OCI-LY1 (cell line): ENCODE data around the gene CACNA2D4.

Experiments used
- H2AFZ ChIP-seq: fragments of 200-600 bp; sonication (generic), shearing (Covaris generic); 2 replicates; pipeline ENCODE4 v1.6.0; 2014; ENCODE audit warnings: antibody characterized with exemption, mild to moderate bottlenecking, low read length
- H3F3A ChIP-seq: fragments of 200-600 bp; sonication (generic), shearing (Covaris generic); 2 replicates; pipeline ENCODE4 v1.6.0; 2014; ENCODE audit warnings: mild to moderate bottlenecking, antibody characterized with exemption, low read length, moderate library complexity; ENCODE audit not compliant: insufficient read depth
- H3K27ac ChIP-seq: fragments of 200-600 bp; sonication (generic); 2 replicates; pipeline ENCODE4 v1.5.1; 2014; ENCODE audit warnings: low read length, mixed run types, mild to moderate bottlenecking, low read depth; ENCODE audit not compliant: poor library complexity, severe bottlenecking
- H3K27me3 ChIP-seq: fragments of 200-600 bp; sonication (generic); 2 replicates; pipeline ENCODE4 v1.6.0; 2014; ENCODE audit warnings: antibody characterized with exemption, mild to moderate bottlenecking, low read length, moderate library complexity; ENCODE audit not compliant: insufficient read depth
- H3K36me3 ChIP-seq: fragments of 200-600 bp; sonication (generic); 2 replicates; pipeline ENCODE4 v1.6.1; 2014; ENCODE audit warnings: mild to moderate bottlenecking, antibody characterized with exemption, low read length, moderate library complexity, mixed read lengths; ENCODE audit not compliant: insufficient read depth
- H3K4me1 ChIP-seq: fragments of 200-600 bp; sonication (generic); 2 replicates; pipeline ENCODE4 v1.5.1; 2014; ENCODE audit warnings: mild to moderate bottlenecking, low read length, moderate library complexity; ENCODE audit not compliant: insufficient read depth, severe bottlenecking
- H3K4me2 ChIP-seq: fragments of 200-600 bp; sonication (generic), shearing (Covaris generic); 2 replicates; pipeline ENCODE4 v1.6.1; 2014; ENCODE audit warnings: low read length
- H3K4me3 ChIP-seq: fragments of 200-600 bp; sonication (generic); 2 replicates; pipeline ENCODE4 v1.5.1; 2014; ENCODE audit warnings: low read length, low read depth, mild to moderate bottlenecking, mixed read lengths; ENCODE audit not compliant: poor library complexity, severe bottlenecking
- H3K79me2 ChIP-seq: fragments of 200-600 bp; shearing (Covaris generic); 2 replicates; pipeline ENCODE4 v1.6.1; 2016; ENCODE audit warnings: mixed run types, low read length, mixed read lengths; ENCODE audit not compliant: insufficient read depth
- H3K9ac ChIP-seq: fragments of 200-600 bp; sonication (generic), shearing (Covaris generic); 2 replicates; pipeline ENCODE4 v1.6.1; 2014; ENCODE audit warnings: mild to moderate bottlenecking, low read length, mixed read lengths
- H3K9me2 ChIP-seq: fragments of 200-600 bp; sonication (generic), shearing (Covaris generic); 2 replicates; pipeline ENCODE4 v1.6.1; 2014; ENCODE audit warnings: low read depth, mild to moderate bottlenecking, low read length, mixed read lengths
- H3K9me3 ChIP-seq: fragments of 200-600 bp; shearing (Covaris generic); 2 replicates; pipeline ENCODE4 v1.6.1; 2014; ENCODE audit warnings: low read length, mixed read lengths
- H4K20me1 ChIP-seq: fragments of 200-600 bp; sonication (generic), shearing (Covaris generic); 2 replicates; pipeline ENCODE4 v1.6.0; 2016; ENCODE audit warnings: mild to moderate bottlenecking, low read length; ENCODE audit not compliant: insufficient read depth
- CTCF ChIP-seq: fragments of 200-600 bp; sonication (generic), shearing (Covaris generic); IDR thresholded peaks from 2 replicates; pipeline ENCODE4 v1.5.1; 2017; ENCODE audit warnings: mild to moderate bottlenecking, antibody characterized with exemption, low read length, moderate library complexity, mixed read lengths
- EZH2 ChIP-seq: fragments of 200-600 bp; sonication (generic), shearing (Covaris generic); IDR thresholded peaks from 2 replicates; pipeline ENCODE4 v1.8.0; 2017; ENCODE audit warnings: borderline replicate concordance, mixed run types, mild to moderate bottlenecking, antibody characterized with exemption, low read length, moderate library complexity, mixed read lengths

CACNA2D4 gene

GRCh38 chr12:1906579-1906978, 11.9 kb downstream of the CACNA2D4 start:
- no peaks in the 10 kb centered on the region for H3K36me3 ChIP-seq
- H3K4me1 ChIP-seq, result no peaks in the 10 kb centered on the region
- H3K9me2 ChIP-seq, result no peaks in the 10 kb centered on the region
- H3K27me3 ChIP-seq, result no peaks in the 10 kb centered on the region; the same call in 1 of the 2 replicates
- H3K4me2 ChIP-seq, result no peak overlapping the region
- peaks cover 12% of the 10 kb centered on the region for H3K9me3 ChIP-seq
- no peaks in the 10 kb centered on the region for H3K79me2 ChIP-seq
- TF ChIP-seq CTCF (no peak), EZH2 (no peak)
- no peak overlapping the region for H3K9ac ChIP-seq
- no peak overlapping the region for H3K4me3 ChIP-seq
- H2AFZ ChIP-seq, result no peak overlapping the region
- H3K27ac ChIP-seq, result no peak overlapping the region
- H4K20me1 ChIP-seq, result no peaks in the 10 kb centered on the region
- no peaks in the 10 kb centered on the region for H3F3A ChIP-seq

DNA sequence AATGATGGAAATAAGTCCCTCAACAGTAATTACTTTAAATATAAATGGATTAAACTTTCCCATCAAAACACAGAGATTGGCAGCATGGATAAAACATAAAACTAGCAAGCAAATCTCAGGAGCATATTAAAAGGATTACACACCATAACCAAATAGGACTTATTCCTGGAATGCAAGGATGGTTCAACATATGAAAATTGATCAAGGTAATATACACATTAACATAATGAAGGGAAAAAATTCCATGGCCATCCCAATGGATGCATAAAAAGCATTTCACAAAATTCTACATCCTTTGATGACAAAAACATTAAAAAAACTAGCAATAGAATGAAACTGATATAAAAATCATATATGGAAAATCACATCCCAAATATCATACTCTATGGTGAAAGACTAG, 13.6 kb downstream of the CACNA2D4 start:
- peaks cover 12% of the 10 kb centered on the region for H3K9me3 ChIP-seq

GRCh38 chr12:1896964-1897363, 21.5 kb downstream of the CACNA2D4 start:
- Histone ChIP-seq H3K4me2 (no peak overlapping the region), H2AFZ (no peak overlapping the region), H3K9me3 (peaks cover 3% of the 10 kb centered on the region; the same call in 1 of the 2 replicates), H4K20me1 (no peaks in the 10 kb centered on the region), H3F3A (no peaks in the 10 kb centered on the region), H3K4me1 (no peaks in the 10 kb centered on the region), H3K9ac (no peak overlapping the region), H3K9me2 (no peaks in the 10 kb centered on the region), H3K27me3 (no peaks in the 10 kb centered on the region), H3K79me2 (no peaks in the 10 kb centered on the region), H3K4me3 (no peak overlapping the region), H3K36me3 (no peaks in the 10 kb centered on the region), H3K27ac (no peak overlapping the region)
- TF ChIP-seq CTCF (no peak), EZH2 (no peak)

More for the DNA sequence above, 13.6 kb downstream of the CACNA2D4 start:
- Histone ChIP-seq H3K4me2 (no peak overlapping the region), H3K9ac (no peak overlapping the region), H3K27me3 (no peaks in the 10 kb centered on the region), H3K4me1 (no peaks in the 10 kb centered on the region), H3K79me2 (no peaks in the 10 kb centered on the region), H3F3A (no peaks in the 10 kb centered on the region), H2AFZ (no peak overlapping the region), H4K20me1 (no peaks in the 10 kb centered on the region), H3K4me3 (no peak overlapping the region), H3K36me3 (no peaks in the 10 kb centered on the region), H3K27ac (no peak overlapping the region), H3K9me2 (no peaks in the 10 kb centered on the region)
- TF ChIP-seq CTCF (no peak), EZH2 (no peak)
